Natural killer cell (primary cell): ENCODE data around the gene CCDC15. TPM values are rescaled to one million over a fixed set of nuclear protein-coding genes. Genes with fewer than 3 reads are reported as not detected.

ENCODE experiments used
- ATAC-seq, 3 donors: fragments of 150-1000 bp in 2 of 3; fragments of 200-7000 bp in 1 of 3; cut with Tn5 transposase; 1 replicate in 1 of 3; 2 replicates in 2 of 3; pipeline ENCODE4 v1.10.0; 2021; ENCODE audit warnings: mild to moderate bottlenecking in 2 of 3, moderate library complexity in 2 of 3
- DNase-seq, 2 donors: peaks; one replicate each; pipeline versions ENCODE4 v3.0.0 to v3.0.0-alpha.2; 2013 to 2021; ENCODE audit warnings: mixed read lengths in 1 of 2
- H3K27ac ChIP-seq: one replicate; pipeline ENCODE4 v1.5.1; 2013; ENCODE audit warnings: mild to moderate bottlenecking, low read length
- H3K27me3 ChIP-seq: one replicate; pipeline ENCODE4 v1.6.1; 2013; ENCODE audit warnings: low read length; ENCODE audit not compliant: control insufficient read depth, insufficient read depth
- H3K36me3 ChIP-seq: one replicate; pipeline ENCODE4 v1.6.1; 2013; ENCODE audit warnings: low read length; ENCODE audit not compliant: control insufficient read depth, insufficient read depth
- H3K4me1 ChIP-seq: one replicate; pipeline ENCODE4 v1.6.1; 2013; ENCODE audit warnings: low read length; ENCODE audit not compliant: control insufficient read depth, insufficient read depth
- H3K4me3 ChIP-seq: one replicate; pipeline ENCODE4 v1.5.1; 2013; ENCODE audit warnings: low read length
- H3K9me3 ChIP-seq: one replicate; pipeline ENCODE4 v1.6.1; 2013; ENCODE audit warnings: low read length; ENCODE audit not compliant: control insufficient read depth, insufficient read depth
- H3K27ac Mint-ChIP-seq, 2 donors: one replicate each; pipeline ENCODE4 v1.8.0; 2022; ENCODE audit warnings: mild to moderate bottlenecking in 2 of 2, mixed read lengths in 2 of 2, moderate library complexity in 1 of 2
- H3K27me3 Mint-ChIP-seq, 2 donors: one replicate each; pipeline ENCODE4 v1.8.0; 2022; ENCODE audit warnings: low read depth in 2 of 2, mixed read lengths in 2 of 2
- H3K36me3 Mint-ChIP-seq: one replicate; pipeline ENCODE4 v1.8.0; 2022; ENCODE audit warnings: mixed read lengths
- H3K4me1 Mint-ChIP-seq, 2 donors: one replicate each; pipeline ENCODE4 v1.8.0; 2022; ENCODE audit warnings: mixed read lengths in 2 of 2
- H3K4me3 Mint-ChIP-seq: one replicate; pipeline ENCODE4 v1.8.0; 2022; ENCODE audit warnings: mild to moderate bottlenecking, moderate library complexity, mixed read lengths
- H3K9me3 Mint-ChIP-seq, 2 donors: one replicate each; pipeline ENCODE4 v1.8.0; 2022; ENCODE audit warnings: mixed read lengths in 2 of 2
- CTCF ChIP-seq: fragments of 200-600 bp; IDR thresholded peaks from one replicate; pipeline ENCODE4 v1.8.0; 2022; ENCODE audit warnings: antibody characterized with exemption
- WGBS: methylation state at CpG from one replicate; pipeline ENCODE4 v1.1.7; 2013; ENCODE audit warnings: missing lambda C conversion rate; ENCODE audit not compliant: insufficient coverage; 5-methylcytosine and 5-hydroxymethylcytosine counted together
- intact Hi-C: fragments of 100-400 bp; cut with micrococcal nuclease; formaldehyde crosslinking; loops from one replicate; pipeline ENCODE4 v1.14.2; 2022
- total RNA-seq, 4 donors: library from RNA; stranded (reverse); fragments of 120-200 nt in 1 of 4; gene quantifications; one replicate each; pipeline versions ENCODE4 v1.2.3 to v1.2.4, GENCODE V29; 2013 to 2022

The CCDC15 gene
- total RNA-seq, 3 donors from 2014 or later (not counting 1 experiment from before 2014, with no cell fraction given) = 3.8 to 4.7 (median 3.9) TPM

GRCh38 chr11:124938970-124939369 is 15.0 kb upstream of the CCDC15 start:
- Histone ChIP-seq H3K4me3 (no peak overlapping the region), H3K27me3 (no peaks in the 10 kb centered on the region), H3K4me1 (no peaks in the 10 kb centered on the region), H3K9me3 (no peaks in the 10 kb centered on the region), H3K36me3 (no peaks in the 10 kb centered on the region), H3K27ac (no peak overlapping the region)
- Mint-ChIP-seq H3K27me3 (peaks cover 7 to 16% of the 10 kb centered on the region in 2 donors), H3K27ac (no peak overlapping the region), H3K9me3 (no peaks in the 10 kb centered on the region), H3K4me3 (no peak overlapping the region), H3K36me3 (no peaks in the 10 kb centered on the region), H3K4me1 (peaks cover 4 to 7% of the 10 kb centered on the region in 2 donors)
- DNase-seq (no peak), ATAC-seq (no peak)
- intact Hi-C loops = no loop called here
- 94% methylated on average over 6 of the region's 6 CpGs for WGBS
- no peak for TF ChIP-seq CTCF

- Histone ChIP-seq H3K4me1 (no peaks in the 10 kb centered on the region), H3K9me3 (no peaks in the 10 kb centered on the region), H3K27ac (no peak overlapping the region), H3K36me3 (no peaks in the 10 kb centered on the region), H3K27me3 (no peaks in the 10 kb centered on the region), H3K4me3 (no peak overlapping the region)
- peaks cover 8 to 12% of the 10 kb centered on the region in 2 donors for H3K4me1 Mint-ChIP-seq
- WGBS = no CpG with 5 or more reads among the region's 1 CpG
- ATAC-seq = no peak
- H3K27me3 Mint-ChIP-seq = peaks cover 0 to 6% of the 10 kb centered on the region in 2 donors
- no peaks in the 10 kb centered on the region for H3K9me3 Mint-ChIP-seq
- H3K27ac Mint-ChIP-seq = no peak overlapping the region
- no peak for DNase-seq
- H3K4me3 Mint-ChIP-seq = no peak overlapping the region
- no peak for TF ChIP-seq CTCF
- intact Hi-C loops = no loop called here
- H3K36me3 Mint-ChIP-seq = no peaks in the 10 kb centered on the region
These were observed 12.3 kb upstream of the CCDC15 start for GRCh38 chr11:124941703-124942102.

- no peak for DNase-seq
- 85% methylated on average over 6 of the region's 6 CpGs for WGBS
- Mint-ChIP-seq H3K9me3 (no peaks in the 10 kb centered on the region), H3K4me3 (no peak overlapping the region), H3K27ac (peak overlapping the region in 1 of 2 donors; percentile 77), H3K27me3 (no peaks in the 10 kb centered on the region), H3K4me1 (peaks cover 8 to 12% of the 10 kb centered on the region in 2 donors), H3K36me3 (peaks cover 1% of the 10 kb centered on the region)
- Histone ChIP-seq H3K27ac (no peak overlapping the region), H3K9me3 (no peaks in the 10 kb centered on the region), H3K27me3 (no peaks in the 10 kb centered on the region), H3K36me3 (no peaks in the 10 kb centered on the region), H3K4me1 (no peaks in the 10 kb centered on the region), H3K4me3 (no peak overlapping the region)
- intact Hi-C loops = no loop called here
- ATAC-seq = no peak
- TF ChIP-seq CTCF = no peak
These were observed 11.3 kb upstream of the CCDC15 start for GRCh38 chr11:124942466-124943253.

GRCh38 chr11:124943254-124943616 is 10.8 kb upstream of the CCDC15 start:
- no peaks in the 10 kb centered on the region for H3K27me3 ChIP-seq
- WGBS = 58% methylated on average over 2 of the region's 5 CpGs
- peak overlapping the region in 1 of 2 donors; percentile 77 for H3K27ac Mint-ChIP-seq

More at GRCh38 chr11:124943254-124943616, 10.8 kb upstream of the CCDC15 start:
- ATAC-seq = no peak
- Histone ChIP-seq H3K4me3 (no peak overlapping the region), H3K27ac (no peak overlapping the region), H3K36me3 (no peaks in the 10 kb centered on the region), H3K4me1 (no peaks in the 10 kb centered on the region), H3K9me3 (no peaks in the 10 kb centered on the region)
- Mint-ChIP-seq H3K4me1 (peaks cover 8 to 12% of the 10 kb centered on the region in 2 donors), H3K4me3 (no peak overlapping the region), H3K27me3 (no peaks in the 10 kb centered on the region), H3K36me3 (peaks cover 7% of the 10 kb centered on the region), H3K9me3 (peaks cover under 1 to 5% of the 10 kb centered on the region in 2 donors)
- no peak for DNase-seq
- no peak for TF ChIP-seq CTCF
- intact Hi-C loops = no loop called here
